HG02981 (cell line): Measurements from ENCODE around the gene CAMKMT.

Source experiments
- ATAC-seq: cut with Tn5 transposase; IDR thresholded peaks from one replicate; pipeline ENCODE4 v1.9.1; 2021; ENCODE audit warnings: mild to moderate bottlenecking, moderate library complexity; ENCODE audit not compliant: unreplicated experiment

CAMKMT gene

DNA sequence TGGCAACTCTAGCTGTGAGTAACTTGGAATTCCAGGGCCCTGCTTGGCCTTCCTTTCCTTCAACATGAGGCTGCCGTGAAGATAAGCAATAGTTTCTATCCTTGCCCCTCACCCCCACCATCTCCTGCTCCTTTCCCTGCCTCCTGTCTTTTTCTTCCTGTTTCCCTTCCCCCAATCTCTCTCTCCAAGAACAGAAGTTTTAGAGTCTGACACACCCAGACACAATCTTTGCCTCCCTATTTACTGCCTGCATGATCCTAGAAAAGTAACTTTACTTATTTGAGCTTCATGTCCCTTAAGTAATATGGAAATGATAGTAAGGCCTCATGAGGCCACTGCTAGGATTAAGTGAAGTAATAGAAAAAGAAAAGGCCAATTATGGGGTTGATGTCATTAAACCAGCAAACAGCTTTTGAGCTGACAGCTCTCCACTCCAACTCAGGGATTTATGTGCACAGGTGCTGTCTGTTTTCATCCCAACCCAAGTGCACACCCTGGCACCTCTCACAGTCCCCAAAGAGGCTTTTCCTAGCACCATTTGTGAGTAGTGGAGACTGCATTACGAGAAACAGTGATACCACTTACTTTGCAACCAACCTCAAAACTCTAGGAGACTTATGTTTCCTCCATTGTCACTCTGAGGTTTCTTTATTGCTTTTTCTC is 456.1 kb downstream of the CAMKMT start:
- ATAC-seq = no peak

DNA sequence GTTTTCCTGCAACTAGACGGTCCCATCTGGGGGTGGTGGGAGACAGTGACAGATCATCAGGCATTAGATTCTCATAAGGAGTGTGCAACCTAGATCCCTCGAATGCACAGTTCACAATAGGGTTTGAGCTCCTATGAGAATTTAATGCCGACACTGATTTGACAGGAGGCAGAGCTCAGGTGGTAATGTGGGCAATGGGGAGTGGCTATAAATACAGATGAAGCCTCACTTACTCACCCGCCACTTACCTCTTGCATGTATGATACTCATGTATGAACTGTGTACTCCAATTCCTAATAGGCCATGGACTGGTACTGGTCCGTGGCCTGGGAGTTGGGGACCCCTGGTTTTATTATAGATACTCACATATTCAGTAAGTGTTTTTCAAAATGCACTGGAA is 457.3 kb downstream of the CAMKMT start:
- no peak for ATAC-seq

GRCh38 chr2:44821500-44821899 is 459.8 kb downstream of the CAMKMT start:
- no peak for ATAC-seq

DNA sequence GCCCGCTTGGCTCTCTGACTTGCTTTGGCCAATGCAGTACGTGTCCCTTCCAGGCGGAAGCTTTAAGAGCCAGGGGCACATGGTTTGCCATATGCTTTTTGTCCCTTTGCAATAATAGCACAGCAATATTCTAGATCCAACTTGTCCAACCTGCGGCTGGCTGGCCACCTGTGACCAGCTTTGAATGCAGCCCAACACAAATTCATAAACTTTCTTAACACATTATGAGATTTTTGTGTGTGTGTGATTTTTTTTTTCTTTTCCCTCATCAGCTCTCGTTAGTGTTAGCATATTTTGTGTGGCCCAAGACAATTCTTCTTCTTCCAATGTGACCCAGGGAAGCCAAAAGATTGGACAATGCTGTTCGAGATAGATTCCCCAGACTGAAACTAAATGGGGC is 460.4 kb downstream of the CAMKMT start:
- ATAC-seq = no peak
